GM12891 (cell line): ENCODE data around the gene TTC39B.

Source experiments
- POU2F2 ChIP-seq: IDR thresholded peaks from 2 replicates; pipeline ENCODE4 v1.6.1; 2011; ENCODE audit warnings: low read depth, mild to moderate bottlenecking, control low read depth, low read length, moderate library complexity
- TAF1 ChIP-seq: IDR thresholded peaks from 2 replicates; pipeline ENCODE4 v1.6.1; 2011; ENCODE audit warnings: low read depth, low read length, control low read depth

DNA sequence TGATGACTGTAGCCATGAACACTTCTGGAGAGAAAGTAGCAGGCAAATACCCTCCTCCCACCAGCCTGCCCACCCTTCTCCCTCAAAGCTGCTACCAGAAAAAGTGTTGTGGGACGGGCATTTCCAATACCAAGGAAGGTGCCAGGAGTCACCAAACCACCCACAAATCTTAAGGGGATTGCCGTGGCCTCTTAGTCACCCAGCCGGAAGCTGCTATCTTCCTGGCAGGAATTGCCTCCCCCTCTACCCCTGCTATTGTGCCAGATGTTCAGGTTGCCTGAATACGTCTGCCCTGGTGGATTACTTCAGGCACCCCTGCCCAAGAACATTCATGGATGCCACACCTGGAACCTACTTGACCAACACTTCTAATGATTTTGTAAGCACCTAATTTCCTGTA lies 156.1 kb downstream of the TTC39B start:
- TF ChIP-seq TAF1 (no peak), POU2F2 (no peak)
